ENCODE results near the gene ANKRD60.

ANKRD60 gene

GRCh38 chr20:58267389-58268215 lies 39.1 kb upstream of the ANKRD60 start:
- TF ChIP-seq SPI1 (IDR thresholded peaks at IDR 0.05; ENCODE audit: low read depth, low read length) (no peak), POLR2AphosphoS5 (IDR thresholded peaks at IDR 0.05; ENCODE audit: low read depth, low read length) (no peak), POU2F2 (IDR thresholded peaks at IDR 0.05; ENCODE audit: low read depth, low read length) (no peak), POLR2A (IDR thresholded peaks at IDR 0.05; ENCODE audit: low read depth, low read length) (no peak), TAF1 (IDR thresholded peaks at IDR 0.05; ENCODE audit: low read depth, low read length) (no peak), PAX5 (IDR thresholded peaks at IDR 0.05; ENCODE audit: insufficient read depth, low read length, severe bottlenecking) (no peak)
- no peak for DNase-seq (ENCODE audit: insufficient read length, low spot score)
- FAIRE-seq: no peak

GRCh38 chr20:58264271-58264670 lies 35.8 kb upstream of the ANKRD60 start:
- DNase-seq (ENCODE audit: insufficient read length, low spot score): no peak
- no peak for FAIRE-seq
- no peak for TF ChIP-seq SPI1 (IDR thresholded peaks at IDR 0.05; ENCODE audit: low read depth, low read length)
- TF ChIP-seq POLR2AphosphoS5 (IDR thresholded peaks at IDR 0.05; ENCODE audit: low read depth, low read length): no peak
- TF ChIP-seq TAF1 (IDR thresholded peaks at IDR 0.05; ENCODE audit: low read depth, low read length): no peak

GRCh38 chr20:58261660-58262059 lies 33.2 kb upstream of the ANKRD60 start:
- DNase-seq (ENCODE audit: insufficient read length, low spot score) (no peak), FAIRE-seq (no peak)
- no peak for TF ChIP-seq SPI1 (IDR thresholded peaks at IDR 0.05; ENCODE audit: low read depth, low read length)
- no peak for TF ChIP-seq PAX5 (IDR thresholded peaks at IDR 0.05; ENCODE audit: insufficient read depth, low read length, severe bottlenecking)
- no peak for TF ChIP-seq TAF1 (IDR thresholded peaks at IDR 0.05; ENCODE audit: low read depth, low read length)
- TF ChIP-seq POU2F2 (IDR thresholded peaks at IDR 0.05; ENCODE audit: low read depth, low read length): no peak

GRCh38 chr20:58260006-58260405 lies 31.6 kb upstream of the ANKRD60 start:
- no peak for TF ChIP-seq POU2F2 (IDR thresholded peaks at IDR 0.05; ENCODE audit: low read depth, low read length)
- TF ChIP-seq POLR2A (IDR thresholded peaks at IDR 0.05; ENCODE audit: low read depth, low read length): no peak
- TF ChIP-seq TAF1 (IDR thresholded peaks at IDR 0.05; ENCODE audit: low read depth, low read length): no peak
- TF ChIP-seq SPI1 (IDR thresholded peaks at IDR 0.05; ENCODE audit: low read depth, low read length): no peak
- TF ChIP-seq PAX5 (IDR thresholded peaks at IDR 0.05; ENCODE audit: insufficient read depth, low read length, severe bottlenecking): no peak
- TF ChIP-seq POLR2AphosphoS5 (IDR thresholded peaks at IDR 0.05; ENCODE audit: low read depth, low read length): no peak
- DNase-seq (ENCODE audit: insufficient read length, low spot score) (no peak), FAIRE-seq (no peak)

- FAIRE-seq (no peak), DNase-seq (ENCODE audit: insufficient read length, low spot score) (no peak)
- no peak for TF ChIP-seq PAX5 (IDR thresholded peaks at IDR 0.05; ENCODE audit: insufficient read depth, low read length, severe bottlenecking)
- TF ChIP-seq SPI1 (IDR thresholded peaks at IDR 0.05; ENCODE audit: low read depth, low read length): no peak
- TF ChIP-seq POU2F2 (IDR thresholded peaks at IDR 0.05; ENCODE audit: low read depth, low read length): no peak
- no peak for TF ChIP-seq POLR2AphosphoS5 (IDR thresholded peaks at IDR 0.05; ENCODE audit: low read depth, low read length)
Measured at GRCh38 chr20:58256842-58257241, 28.4 kb upstream of the ANKRD60 start.

GRCh38 chr20:58256307-58256706 lies 27.9 kb upstream of the ANKRD60 start:
- FAIRE-seq: no peak
- no peak for DNase-seq (ENCODE audit: insufficient read length, low spot score)
- no peak for TF ChIP-seq PAX5 (IDR thresholded peaks at IDR 0.05; ENCODE audit: insufficient read depth, low read length, severe bottlenecking)
- no peak for TF ChIP-seq POU2F2 (IDR thresholded peaks at IDR 0.05; ENCODE audit: low read depth, low read length)
- no peak for TF ChIP-seq POLR2AphosphoS5 (IDR thresholded peaks at IDR 0.05; ENCODE audit: low read depth, low read length)
- TF ChIP-seq SPI1 (IDR thresholded peaks at IDR 0.05; ENCODE audit: low read depth, low read length): no peak
- TF ChIP-seq TAF1 (IDR thresholded peaks at IDR 0.05; ENCODE audit: low read depth, low read length): no peak
- TF ChIP-seq POLR2A (IDR thresholded peaks at IDR 0.05; ENCODE audit: low read depth, low read length): no peak

GRCh38 chr20:58254890-58255289 lies 26.4 kb upstream of the ANKRD60 start:
- FAIRE-seq (no peak), DNase-seq (ENCODE audit: insufficient read length, low spot score) (no peak)
- TF ChIP-seq POLR2AphosphoS5 (IDR thresholded peaks at IDR 0.05; ENCODE audit: low read depth, low read length): no peak
- TF ChIP-seq PAX5 (IDR thresholded peaks at IDR 0.05; ENCODE audit: insufficient read depth, low read length, severe bottlenecking): no peak
- no peak for TF ChIP-seq POLR2A (IDR thresholded peaks at IDR 0.05; ENCODE audit: low read depth, low read length)
- TF ChIP-seq POU2F2 (IDR thresholded peaks at IDR 0.05; ENCODE audit: low read depth, low read length): no peak
- no peak for TF ChIP-seq TAF1 (IDR thresholded peaks at IDR 0.05; ENCODE audit: low read depth, low read length)
- TF ChIP-seq SPI1 (IDR thresholded peaks at IDR 0.05; ENCODE audit: low read depth, low read length): no peak

- FAIRE-seq: no peak
- DNase-seq (ENCODE audit: insufficient read length, low spot score): no peak
- TF ChIP-seq POLR2AphosphoS5 (IDR thresholded peaks at IDR 0.05; ENCODE audit: low read depth, low read length) (no peak), POU2F2 (IDR thresholded peaks at IDR 0.05; ENCODE audit: low read depth, low read length) (no peak), PAX5 (IDR thresholded peaks at IDR 0.05; ENCODE audit: insufficient read depth, low read length, severe bottlenecking) (no peak), SPI1 (IDR thresholded peaks at IDR 0.05; ENCODE audit: low read depth, low read length) (no peak), POLR2A (IDR thresholded peaks at IDR 0.05; ENCODE audit: low read depth, low read length) (no peak), TAF1 (IDR thresholded peaks at IDR 0.05; ENCODE audit: low read depth, low read length) (no peak)
Measured at GRCh38 chr20:58251979-58252591, 23.6 kb upstream of the ANKRD60 start.

GRCh38 chr20:58251348-58251978 lies 23.0 kb upstream of the ANKRD60 start:
- FAIRE-seq: no peak
- TF ChIP-seq SPI1 (IDR thresholded peaks at IDR 0.05; ENCODE audit: low read depth, low read length) (no peak), POLR2AphosphoS5 (IDR thresholded peaks at IDR 0.05; ENCODE audit: low read depth, low read length) (no peak)
- no peak for DNase-seq (ENCODE audit: insufficient read length, low spot score)
